ENCODE data around the gene IRF4.

Gene IRF4

GRCh38 chr6:454148-454991, 62.8 kb downstream of the IRF4 start:
- no peak for TF ChIP-seq CTCF (IDR thresholded peaks at IDR 0.05; ENCODE audit: borderline replicate concordance, control extremely low read depth, extremely low read depth, insufficient read depth, missing control alignments)
- DNase-seq (ENCODE audit: low spot score), result no peak
- in situ Hi-C loops (cut with MboI; ENCODE audit: low sequenced_read_pairs, unreplicated experiment), result no loop called here

- in situ Hi-C loops (cut with MboI; ENCODE audit: low sequenced_read_pairs, unreplicated experiment), result no loop called here
- DNase-seq (ENCODE audit: low spot score), result no peak
- TF ChIP-seq CTCF (IDR thresholded peaks at IDR 0.05; ENCODE audit: borderline replicate concordance, control extremely low read depth, extremely low read depth, insufficient read depth, missing control alignments), result no peak
Measured at GRCh38 chr6:455006-455585, 63.5 kb downstream of the IRF4 start.

GRCh38 chr6:455835-456234, 64.3 kb downstream of the IRF4 start:
- no peak for DNase-seq (ENCODE audit: low spot score)
- in situ Hi-C loops (cut with MboI; ENCODE audit: low sequenced_read_pairs, unreplicated experiment), result no loop called here
- no peak for TF ChIP-seq CTCF (IDR thresholded peaks at IDR 0.05; ENCODE audit: borderline replicate concordance, control extremely low read depth, extremely low read depth, insufficient read depth, missing control alignments)

- in situ Hi-C loops (cut with MboI; ENCODE audit: low sequenced_read_pairs, unreplicated experiment), result no loop called here
- no peak for DNase-seq (ENCODE audit: low spot score)
Measured at GRCh38 chr6:456358-456867, 64.9 kb downstream of the IRF4 start.

GRCh38 chr6:456887-457286, 65.3 kb downstream of the IRF4 start:
- no peak for TF ChIP-seq CTCF (IDR thresholded peaks at IDR 0.05; ENCODE audit: borderline replicate concordance, control extremely low read depth, extremely low read depth, insufficient read depth, missing control alignments)
- in situ Hi-C loops (cut with MboI; ENCODE audit: low sequenced_read_pairs, unreplicated experiment), result no loop called here
- no peak for DNase-seq (ENCODE audit: low spot score)

More at GRCh38 chr6:456358-456867, 64.9 kb downstream of the IRF4 start:
- no peak for TF ChIP-seq CTCF (IDR thresholded peaks at IDR 0.05; ENCODE audit: borderline replicate concordance, control extremely low read depth, extremely low read depth, insufficient read depth, missing control alignments)

Data from GM13976 (cell line).